OCI-LY7 (cell line): Measurements from ENCODE around the gene IL1RN. TPM values are rescaled to one million over a fixed set of nuclear protein-coding genes. Genes with fewer than 3 reads are reported as not detected.

ENCODE experiments used
- BruUV-seq: library from RNA; stranded (reverse); fragments of 400-500 nt; replicated peaks from 2 replicates; lab custom pipeline; 2021; lab: Mats Ljungman, UMichigan
- CTCF ChIA-PET: fragments of 300-600 bp; sonication (Branson Sonifier 250); formaldehyde crosslinking; loops from one replicate; lab custom pipeline; 2022; ENCODE audit warnings: antibody characterized with exemption; ENCODE audit not compliant: unreplicated experiment; lab: Charles Lee
- POLR2A ChIA-PET: fragments of 300-600 bp; sonication (Branson Sonifier 250); formaldehyde crosslinking; loops from one replicate; lab custom pipeline; 2022; ENCODE audit warnings: antibody characterized with exemption; lab: Charles Lee
- DNase-seq: peaks from one replicate; pipeline ENCODE4 v3.0.0-alpha.2; 2015; ENCODE audit warnings: low spot score
- H2AFZ ChIP-seq: fragments of 200-600 bp; sonication (generic), shearing (Covaris generic); 2 replicates; pipeline ENCODE4 v1.6.1; 2014; ENCODE audit warnings: mild to moderate bottlenecking, antibody characterized with exemption, low read length, moderate library complexity
- H3K27ac ChIP-seq: fragments of 200-600 bp; sonication (generic); 2 replicates; pipeline ENCODE4 v1.5.1; 2014; ENCODE audit warnings: mixed run types, low read depth, mild to moderate bottlenecking, moderate library complexity, low read length, inconsistent platforms; ENCODE audit not compliant: poor library complexity, severe bottlenecking
- H3K36me3 ChIP-seq: fragments of 200-600 bp; sonication (generic); 2 replicates; pipeline ENCODE4 v1.6.1; 2014; ENCODE audit warnings: mild to moderate bottlenecking, antibody characterized with exemption, low read length, moderate library complexity, mixed read lengths; ENCODE audit not compliant: insufficient read depth
- H3K4me1 ChIP-seq: fragments of 200-600 bp; sonication (generic); 2 replicates; pipeline ENCODE4 v1.5.1; 2014; ENCODE audit warnings: mild to moderate bottlenecking, low read length; ENCODE audit not compliant: insufficient read depth, poor library complexity, severe bottlenecking
- H3K4me2 ChIP-seq: fragments of 200-600 bp; sonication (generic); 2 replicates; pipeline ENCODE4 v1.6.1; 2014; ENCODE audit warnings: mild to moderate bottlenecking, low read length
- H3K4me3 ChIP-seq: fragments of 200-600 bp; sonication (generic); 2 replicates; pipeline ENCODE4 v1.5.1; 2014; ENCODE audit warnings: mild to moderate bottlenecking, low read depth, low read length; ENCODE audit not compliant: poor library complexity, severe bottlenecking
- H3K79me2 ChIP-seq: fragments of 200-600 bp; sonication (generic); 2 replicates; pipeline ENCODE4 v1.6.1; 2016; ENCODE audit warnings: low read depth, mild to moderate bottlenecking, low read length, moderate library complexity, mixed read lengths; ENCODE audit not compliant: insufficient read depth
- H3K9me2 ChIP-seq: fragments of 200-600 bp; sonication (generic); 2 replicates; pipeline ENCODE4 v1.6.1; 2016; ENCODE audit warnings: mild to moderate bottlenecking, low read length, mixed read lengths; ENCODE audit not compliant: insufficient read depth
- H3K9me3 ChIP-seq: fragments of 200-600 bp; sonication (generic); 2 replicates; pipeline ENCODE4 v1.6.1; 2014; ENCODE audit warnings: mild to moderate bottlenecking, mixed run types, low read length, mixed read lengths
- H4K20me1 ChIP-seq: fragments of 200-600 bp; sonication (generic); 2 replicates; pipeline ENCODE4 v1.6.1; 2014; ENCODE audit warnings: mild to moderate bottlenecking, antibody characterized with exemption, low read length, moderate library complexity, mixed read lengths; ENCODE audit not compliant: insufficient read depth
- CTCF ChIP-seq: fragments of 200-600 bp; sonication (generic); conservative IDR thresholded peaks from 2 replicates; pipeline ENCODE4 v1.5.1; 2014; ENCODE audit warnings: mild to moderate bottlenecking, antibody characterized with exemption, low read length, moderate library complexity, mixed read lengths
- EZH2phosphoT487 ChIP-seq: fragments of 200-600 bp; sonication (generic); IDR thresholded peaks from 2 replicates; pipeline ENCODE4 v1.6.1; 2018; ENCODE audit warnings: low read depth, borderline replicate concordance, mild to moderate bottlenecking, mixed run types, antibody characterized with exemption, low read length, moderate library complexity, mixed read lengths
- intact Hi-C: fragments of 100-400 bp; cut with micrococcal nuclease; formaldehyde crosslinking; loops from one replicate; pipeline ENCODE4 v1.10.0; 2022; ENCODE audit not compliant: unreplicated experiment
- total RNA-seq, 2 experiments: library from RNA; depleted of rRNA in 1 of 2; stranded (reverse); fragments of >200 nt in 1 of 2; shearing (Covaris generic) in 1 of 2; gene quantifications; 2 replicates each; pipeline ENCODE4 v1.2.3, GENCODE V29; 2014 to 2022

Gene IL1RN
- total RNA-seq, 2 experiments from 2014 or later, result not detected

GRCh38 chr2:113081488-113082210 lies 45.7 kb upstream of the IL1RN start:
- H2AFZ ChIP-seq, result no peak overlapping the region
- H3K9me3 ChIP-seq, result no peaks in the 10 kb centered on the region
- CTCF ChIA-PET, result no interaction called here
- POLR2A ChIA-PET, result no interaction called here
- no peak for DNase-seq
- H3K4me3 ChIP-seq, result no peak overlapping the region
- no peak overlapping the region for H3K4me2 ChIP-seq
- no peak overlapping the region for H3K27ac ChIP-seq
- H3K4me1 ChIP-seq, result no peaks in the 10 kb centered on the region
- H3K36me3 ChIP-seq, result no peaks in the 10 kb centered on the region
- no peaks in the 10 kb centered on the region for H3K9me2 ChIP-seq
- no TSS peak for BruUV-seq
- no peaks in the 10 kb centered on the region for H3K79me2 ChIP-seq
- no peaks in the 10 kb centered on the region for H4K20me1 ChIP-seq
- intact Hi-C loops, result no loop called here
- TF ChIP-seq EZH2phosphoT487 (no peak), CTCF (no peak)

- no peak overlapping the region for H3K4me2 ChIP-seq
- intact Hi-C loops, result no loop called here
- no peaks in the 10 kb centered on the region for H3K4me1 ChIP-seq
- H3K36me3 ChIP-seq, result no peaks in the 10 kb centered on the region
- no peak overlapping the region for H2AFZ ChIP-seq
- no peaks in the 10 kb centered on the region for H3K9me2 ChIP-seq
- no peaks in the 10 kb centered on the region for H3K79me2 ChIP-seq
- no peaks in the 10 kb centered on the region for H3K9me3 ChIP-seq
- no peak for DNase-seq
- BruUV-seq, result no TSS peak
- H3K4me3 ChIP-seq, result no peak overlapping the region
- POLR2A ChIA-PET, result interaction anchor here (0.6 kb wide), 1 partner anchor 10 kb away, joined by 3 read pairs; no protein-coding TSS in a partner anchor
- H4K20me1 ChIP-seq, result no peaks in the 10 kb centered on the region
- CTCF ChIA-PET, result interaction anchor here (0.9 kb wide), 1 partner anchor 11 kb away, joined by 3 read pairs; no protein-coding TSS in a partner anchor
- H3K27ac ChIP-seq, result no peak overlapping the region
- TF ChIP-seq EZH2phosphoT487 (no peak), CTCF (no peak)
These were observed 44.1 kb upstream of the IL1RN start for GRCh38 chr2:113083296-113083695.
